Stimulated activated CD8-positive, alpha-beta memory T cell treated with anti-CD3 and anti-CD28 coated beads, Interleukin-4, amount 100 ng/mL, for 48 hours (primary cell): Measurements from ENCODE around the gene CYB5RL.
"Not testable (repeated sequence)": the region's sequence is repeated elsewhere in the genome, so short reads cannot be mapped to it uniquely, and the experiment has no call there.

Experiments
- DNase-seq: peaks from one replicate; pipeline ENCODE4 v3.0.0-alpha.2; 2020

The CYB5RL gene

DNA sequence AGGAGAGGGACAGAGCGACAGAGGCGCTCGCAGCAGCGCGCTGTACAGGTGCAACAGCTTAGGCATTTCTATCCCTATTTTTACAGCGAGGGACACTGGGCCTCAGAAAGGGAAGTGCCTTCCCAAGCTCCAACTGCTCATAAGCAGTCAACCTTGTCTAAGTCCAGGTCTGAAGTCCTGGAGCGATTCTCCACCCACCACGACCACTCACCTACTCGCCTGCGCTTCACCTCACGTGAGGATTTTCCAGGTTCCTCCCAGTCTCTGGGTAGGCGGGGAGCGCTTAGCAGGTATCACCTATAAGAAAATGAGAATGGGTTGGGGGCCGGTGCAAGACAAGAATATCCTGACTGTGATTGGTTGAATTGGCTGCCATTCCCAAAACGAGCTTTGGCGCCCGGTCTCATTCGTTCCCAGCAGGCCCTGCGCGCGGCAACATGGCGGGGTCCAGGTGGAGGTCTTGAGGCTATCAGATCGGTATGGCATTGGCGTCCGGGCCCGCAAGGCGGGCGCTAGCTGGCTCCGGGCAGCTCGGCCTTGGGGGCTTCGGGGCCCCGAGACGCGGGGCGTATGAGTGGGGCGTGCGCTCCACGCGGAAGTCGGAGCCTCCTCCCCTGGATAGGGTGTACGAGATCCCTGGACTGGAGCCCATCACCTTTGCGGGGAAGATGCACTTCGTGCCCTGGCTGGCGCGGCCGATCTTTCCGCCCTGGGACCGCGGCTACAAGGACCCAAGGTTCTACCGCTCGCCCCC is at the start of gene CYB5RL, which contains the start of gene MRPL37:
TSS of gene CYB5RL (minus strand) at position 266 of the 754 bp plus-strand sequence. CDS start 4,414 bp downstream, outside the sequence.
TSS of gene MRPL37 (plus strand) at position 403 of the 754 bp plus-strand sequence. CDS start at position 480, 77 bp downstream.
- DNase-seq: peak; percentile 92

GRCh38 chr1:54248966-54249365 is 49.1 kb upstream of the CYB5RL start:
- no peak for DNase-seq

DNA sequence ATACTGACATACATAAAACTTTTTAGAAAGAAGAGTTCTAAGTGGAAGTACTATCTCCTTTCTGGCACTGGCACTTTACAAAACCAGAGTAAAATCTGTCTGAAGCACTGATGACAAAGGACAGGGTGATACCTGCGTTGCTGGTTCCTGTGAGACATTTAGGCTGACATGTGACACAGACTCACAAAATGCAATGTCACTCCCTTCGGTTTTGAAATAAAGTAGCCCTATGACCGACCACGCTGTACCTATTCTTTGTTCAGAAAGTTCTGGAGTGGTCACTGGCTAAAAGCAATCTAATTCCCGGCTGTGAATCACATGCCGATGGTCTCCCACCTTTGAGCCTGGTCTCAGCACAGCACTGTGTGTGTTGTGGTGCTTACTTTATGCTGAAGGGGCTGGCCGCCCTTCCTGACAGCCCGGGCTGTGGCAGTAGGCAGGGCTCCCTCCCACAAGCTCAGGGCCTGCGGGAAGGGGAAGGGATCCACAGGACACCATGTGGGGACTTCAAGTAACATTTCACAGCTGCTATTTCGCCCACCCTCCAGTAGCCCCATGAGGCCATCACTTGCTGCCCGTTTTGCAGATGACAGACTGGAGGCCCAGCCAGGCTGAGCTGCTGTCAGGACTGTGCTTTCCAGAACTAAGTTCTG is 48.2 kb upstream of the CYB5RL start:
- DNase-seq: no peak

DNA sequence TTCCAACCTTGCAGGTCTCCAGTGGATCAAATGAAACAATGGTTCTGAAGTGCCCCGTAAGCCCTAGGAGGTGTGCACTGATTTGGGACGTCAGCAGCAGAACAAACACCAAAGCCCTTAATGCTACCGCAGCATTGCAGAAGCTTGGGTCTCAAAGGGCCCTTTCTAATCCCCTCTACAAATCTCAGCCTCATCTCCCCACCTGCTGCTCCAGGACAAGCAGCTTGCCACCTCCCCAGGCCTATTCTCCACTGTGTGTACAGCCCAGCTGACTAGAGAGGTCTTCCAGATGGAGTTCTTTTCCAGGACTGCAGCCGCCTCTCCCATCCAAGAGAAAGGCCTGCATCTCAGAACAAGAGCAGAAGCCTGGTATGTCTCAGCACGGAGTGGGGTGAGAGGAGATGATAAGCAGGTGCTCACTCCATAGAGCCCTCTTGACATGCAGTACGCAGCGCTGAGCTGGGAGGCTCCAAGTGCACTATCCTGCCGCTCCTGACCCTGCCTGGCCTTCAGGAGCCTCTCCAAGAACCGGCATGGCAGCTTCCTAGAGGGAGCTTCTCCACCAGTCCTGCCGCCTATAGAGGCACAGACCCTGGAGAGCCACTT is 46.4 kb upstream of the CYB5RL start:
- no peak for DNase-seq

DNA sequence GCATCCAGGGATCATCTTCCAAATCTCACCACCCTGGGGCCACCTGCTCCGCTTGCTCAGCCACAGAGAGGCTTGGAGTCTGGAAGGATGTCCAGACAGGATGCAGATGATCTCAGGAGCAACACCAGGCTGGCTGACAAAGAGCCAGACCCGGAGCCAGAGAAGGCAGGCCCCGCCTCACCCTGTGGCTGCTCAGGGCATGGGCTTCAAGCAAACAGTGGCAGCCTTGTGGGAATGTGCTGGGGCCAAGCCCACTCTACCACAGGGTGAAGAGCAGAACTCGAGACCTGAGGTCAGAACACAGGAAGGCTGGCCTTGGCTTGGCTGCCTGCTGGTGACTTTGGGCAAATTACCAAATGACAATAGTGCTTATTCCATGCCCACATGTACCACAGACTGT is 45.7 kb upstream of the CYB5RL start:
- DNase-seq: no peak

GRCh38 chr1:54244655-54245054 is 44.8 kb upstream of the CYB5RL start:
- no peak for DNase-seq

- DNase-seq: no peak
These were observed 43.2 kb upstream of the CYB5RL start for GRCh38 chr1:54243022-54243421.

- no peak for DNase-seq
These were observed 41.5 kb upstream of the CYB5RL start for GRCh38 chr1:54241364-54241763.

GRCh38 chr1:54240741-54241335 is 41.0 kb upstream of the CYB5RL start:
- DNase-seq: no peak

- no peak for DNase-seq
These were observed 39.8 kb upstream of the CYB5RL start for GRCh38 chr1:54239631-54240031.

DNA sequence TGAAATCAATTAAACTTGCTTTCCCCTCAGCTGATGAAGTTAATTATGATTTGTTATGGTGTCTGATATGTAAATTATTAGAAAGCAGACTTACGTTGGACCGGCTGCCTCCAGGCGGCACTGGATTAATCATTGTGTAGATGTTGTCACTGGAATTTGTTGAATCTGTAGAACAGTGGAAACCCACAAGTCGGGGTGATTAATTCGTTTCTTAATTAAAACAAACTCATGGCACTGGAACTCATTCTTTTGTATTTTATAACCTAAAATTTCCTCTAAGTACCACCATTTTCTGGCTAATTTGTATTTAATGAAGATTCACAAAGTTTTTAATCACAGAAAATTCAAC is 39.2 kb upstream of the CYB5RL start:
- DNase-seq: no peak

DNA sequence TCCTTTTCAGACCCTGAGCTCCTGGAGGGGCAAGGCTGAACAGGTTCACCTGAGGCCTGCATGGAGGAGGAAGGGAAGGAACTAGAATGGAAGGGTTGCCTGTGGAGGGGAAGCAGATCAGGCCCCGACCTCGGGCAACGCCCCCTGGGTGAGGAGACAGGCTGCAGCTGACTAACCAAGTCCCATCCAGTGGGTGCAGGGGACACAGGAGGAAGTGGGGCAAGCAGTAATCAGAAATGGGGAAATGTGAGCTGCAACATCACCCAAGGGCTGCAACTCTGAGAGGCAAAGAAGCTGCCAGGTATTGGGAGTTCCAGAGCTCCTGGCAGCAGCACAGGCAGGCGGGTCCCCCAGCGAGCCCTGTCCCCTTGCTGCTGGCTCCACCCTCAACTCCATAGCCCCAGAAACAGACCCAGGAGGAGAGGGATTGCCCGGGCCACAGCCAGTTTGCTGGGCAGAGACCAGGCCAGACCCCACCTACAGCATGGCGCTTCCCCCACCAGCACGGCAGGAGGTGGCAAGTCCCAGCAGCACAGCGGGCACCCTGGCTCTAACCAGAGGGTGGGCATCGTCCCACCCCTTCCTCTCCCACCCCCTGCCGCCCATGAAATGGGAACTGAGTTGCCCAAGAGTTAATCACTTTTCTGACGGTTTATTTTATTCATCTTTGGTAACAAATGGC is 38.7 kb upstream of the CYB5RL start:
- DNase-seq: no peak

DNA sequence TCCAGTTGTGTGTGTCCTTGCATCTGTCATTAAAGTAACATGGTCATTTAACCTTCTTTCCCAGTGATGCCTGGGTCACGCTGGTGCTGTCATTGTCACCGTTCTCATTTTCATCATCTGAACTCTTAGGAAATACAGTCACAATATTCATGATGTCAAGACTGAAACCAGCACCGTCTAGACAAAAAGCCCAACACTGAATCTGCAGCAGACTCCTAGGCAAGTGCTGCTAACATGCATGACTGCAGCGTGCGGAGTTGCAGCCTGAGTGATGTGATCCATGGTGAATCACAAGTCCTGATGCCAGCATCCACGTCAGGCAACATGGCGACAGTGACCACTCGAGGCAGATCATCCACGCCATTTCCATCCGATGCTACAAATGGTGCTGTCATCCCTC is 37.8 kb upstream of the CYB5RL start:
- DNase-seq: no peak

DNA sequence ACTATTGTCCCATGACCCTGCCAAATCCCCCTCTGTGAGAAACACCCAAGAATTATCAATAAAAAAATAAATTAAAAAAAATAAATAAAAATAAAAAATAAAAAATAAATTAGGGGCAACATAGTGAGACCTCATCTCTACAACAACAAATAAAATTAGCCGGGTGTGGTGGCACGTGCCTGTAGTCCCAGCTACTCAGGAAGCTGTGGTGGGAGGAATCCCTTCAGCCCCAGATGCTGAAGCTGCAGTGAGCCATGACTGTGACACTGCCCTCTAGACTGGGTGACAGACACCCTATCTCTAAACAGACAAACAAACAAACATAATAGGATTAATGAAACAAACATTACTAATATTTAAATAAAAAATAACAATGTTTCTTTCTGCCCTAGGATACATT is 34.5 kb upstream of the CYB5RL start:
- DNase-seq: no peak

DNA sequence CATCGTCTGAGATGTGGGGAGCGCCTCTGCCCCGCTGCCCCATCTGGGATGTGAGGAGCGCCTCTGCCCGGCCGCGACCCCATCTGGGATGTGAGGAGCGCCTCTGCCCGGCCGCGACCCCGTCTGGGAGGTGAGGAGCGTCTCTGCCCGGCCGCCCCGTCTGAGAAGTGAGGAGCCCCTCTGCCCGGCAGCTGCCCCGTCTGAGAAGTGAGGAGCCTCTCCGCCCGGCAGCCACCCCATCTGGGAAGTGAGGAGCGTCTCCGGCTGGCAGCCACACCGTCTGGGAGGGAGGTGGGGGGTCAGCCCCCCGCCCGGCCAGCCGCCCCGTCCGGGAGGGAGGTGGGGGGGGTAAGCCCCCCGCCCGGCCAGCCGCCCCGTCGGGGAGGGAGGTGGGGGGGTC is 33.4 kb upstream of the CYB5RL start:
- DNase-seq: not testable (repeated sequence)

DNA sequence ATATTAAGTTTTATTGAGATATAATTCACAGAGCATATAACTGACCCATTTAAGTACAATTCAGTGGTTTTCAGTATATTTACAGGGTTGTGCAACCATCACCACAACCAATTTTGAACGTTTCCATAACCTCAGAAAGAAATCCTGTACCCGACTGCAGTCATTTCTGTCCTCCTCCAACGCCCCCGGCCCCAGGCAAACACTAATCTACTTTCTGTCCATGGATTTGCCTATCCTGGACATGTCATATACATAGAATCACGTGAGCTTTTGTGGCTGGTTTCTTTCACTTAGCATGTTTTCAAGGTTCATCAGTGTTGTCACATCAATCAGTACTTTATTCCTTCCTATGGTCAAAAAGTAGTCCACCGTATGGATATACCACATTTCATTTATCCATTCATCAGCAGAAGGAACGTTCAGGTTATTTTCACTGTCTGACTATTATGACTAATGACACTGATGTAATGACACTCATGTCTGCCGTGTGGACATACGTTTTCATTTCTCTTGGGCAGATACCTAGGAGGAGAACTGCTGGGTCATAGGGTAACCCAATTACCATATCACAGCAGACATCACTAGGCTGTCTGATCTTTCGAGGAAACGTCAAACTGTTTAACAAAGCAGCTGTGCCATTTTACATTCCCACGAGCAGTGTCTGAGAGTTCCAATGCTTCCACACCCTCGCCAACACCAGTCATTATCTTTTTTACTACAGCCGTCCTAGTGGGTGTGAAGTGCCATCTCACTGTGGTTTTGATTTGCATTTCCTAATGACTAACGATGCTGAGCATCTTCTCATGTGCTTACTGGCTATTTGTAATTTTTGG is 30.9 kb upstream of the CYB5RL start:
- peak; percentile 76 for DNase-seq

DNA sequence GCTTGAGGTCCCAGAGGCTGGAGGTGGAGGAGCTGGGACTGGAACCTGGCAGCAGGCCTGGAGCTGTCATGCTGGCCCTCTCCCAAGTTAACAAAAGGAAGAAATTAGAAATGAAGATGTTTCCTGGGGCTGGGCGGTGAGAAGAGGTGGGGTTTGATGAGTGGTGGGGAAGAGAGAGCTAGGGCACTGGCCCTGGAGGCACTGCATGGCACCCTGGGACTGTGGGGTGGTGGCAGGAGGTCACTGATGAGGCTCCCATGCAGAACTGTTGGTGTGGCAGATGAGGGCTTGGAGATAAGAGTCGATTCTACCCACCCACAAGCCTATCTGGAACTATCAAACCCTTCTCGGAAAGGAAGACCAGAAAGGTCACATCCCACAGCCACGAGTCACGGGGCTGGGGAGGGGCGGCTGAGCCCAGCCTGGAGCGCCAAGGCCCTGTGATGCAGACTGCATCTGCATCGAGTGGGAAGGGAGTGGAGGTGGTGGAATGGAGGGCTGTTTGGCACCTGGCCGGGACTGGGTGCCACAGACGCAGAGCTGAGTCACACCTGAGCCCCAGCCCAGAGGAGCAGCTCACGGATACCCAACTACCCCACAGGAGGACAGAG is 29.6 kb upstream of the CYB5RL start:
- peak; percentile 70 for DNase-seq

DNA sequence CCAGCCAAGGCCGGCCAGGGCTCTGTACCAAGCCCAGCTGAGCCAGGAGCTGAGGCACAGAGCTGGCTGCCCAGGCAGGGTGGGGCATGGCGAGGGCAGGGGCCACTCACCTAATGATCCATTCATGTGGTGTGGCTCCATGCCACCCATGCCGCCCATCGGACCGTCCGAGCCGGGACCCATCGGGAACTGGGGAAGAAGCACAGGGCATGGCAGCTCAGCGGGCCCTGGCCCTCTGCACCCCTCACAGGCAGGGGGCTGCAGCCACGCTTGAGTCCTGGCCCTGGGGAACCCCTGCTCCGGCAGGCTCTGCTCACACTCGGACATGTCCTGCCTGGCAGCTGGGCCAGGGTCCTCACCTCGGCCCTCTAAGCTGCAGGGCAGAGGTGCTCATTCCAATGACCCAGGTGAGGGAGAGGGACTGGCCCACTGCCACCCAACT is 28.8 kb upstream of the CYB5RL start:
- DNase-seq: no peak

- DNase-seq: no peak
These were observed 28.1 kb upstream of the CYB5RL start for GRCh38 chr1:54227891-54228310.

- DNase-seq: no peak
These were observed 27.3 kb upstream of the CYB5RL start for GRCh38 chr1:54227091-54227602.

- no peak for DNase-seq
These were observed 26.2 kb upstream of the CYB5RL start for GRCh38 chr1:54225986-54226559.
